Endothelial cell of umbilical vein (primary cell): ENCODE data around the gene TOMM5. TPM values are rescaled to one million over a fixed set of nuclear protein-coding genes. Genes with fewer than 3 reads are reported as not detected.

Source experiments
- BruUV-seq: library from RNA; stranded (reverse); fragments of 400-500 nt; replicated peaks from 2 replicates; lab custom pipeline; 2021; lab: Mats Ljungman, UMichigan
- CTCF ChIA-PET: fragments of 300-600, 350-600 bp; sonication (Branson Sonifier 250); formaldehyde crosslinking; loops from one replicate; lab custom pipeline; 2021; ENCODE audit warnings: antibody characterized with exemption, inconsistent platforms; lab: Charles Lee
- POLR2A ChIA-PET: fragments of 300-600, 350-600 bp; sonication (Branson Sonifier 250); formaldehyde crosslinking; loops from one replicate; lab custom pipeline; 2021; ENCODE audit warnings: antibody characterized with exemption, inconsistent platforms; lab: Charles Lee
- DNase-seq: peaks from one replicate; pipeline ENCODE4 v3.0.0-alpha.2; 2011; ENCODE audit warnings: low read depth, low spot score
- FAIRE-seq: peaks from 2 replicates; lab custom pipeline; 2011; peaks lifted over from hg19 to GRCh38; lab: Jason Lieb, UNC
- H2AFZ ChIP-seq: 2 replicates; pipeline ENCODE4 v1.6.0; 2012; ENCODE audit warnings: low read depth, low read length, control low read depth, inconsistent platforms
- H3K27ac ChIP-seq: 2 replicates; pipeline ENCODE4 v1.5.1; 2011; ENCODE audit warnings: low read depth, mild to moderate bottlenecking, control low read depth, low read length, moderate library complexity; ENCODE audit not compliant: insufficient read depth
- H3K27me3 ChIP-seq, 2 experiments: 2 replicates each; pipeline versions ENCODE4 v1.6.0 to v1.6.1; 2011; ENCODE audit warnings: low read length in 2 of 2, mixed read lengths in 1 of 2; ENCODE audit not compliant: control insufficient read depth in 2 of 2, insufficient read depth in 2 of 2
- H3K36me3 ChIP-seq, 2 experiments: 2 replicates in 1 of 2; 3 replicates in 1 of 2; pipeline ENCODE4 v1.5.1; 2011; ENCODE audit warnings: low read length in 2 of 2, mild to moderate bottlenecking in 1 of 2, moderate library complexity in 1 of 2; ENCODE audit not compliant: control insufficient read depth in 2 of 2, insufficient read depth in 2 of 2; ENCODE audit errors: extremely low read depth in 1 of 2
- H3K4me1 ChIP-seq: 3 replicates; pipeline ENCODE4 v1.5.1; 2011; ENCODE audit warnings: mild to moderate bottlenecking, low read length; ENCODE audit not compliant: control insufficient read depth, insufficient read depth; ENCODE audit errors: extremely low read depth
- H3K4me2 ChIP-seq: 2 replicates; pipeline ENCODE4 v1.6.1; 2011; ENCODE audit warnings: low read length, control low read depth, mixed read lengths; ENCODE audit not compliant: insufficient read depth
- H3K4me3 ChIP-seq, 3 experiments: fragments of 200-600 bp in 1 of 3; sonication (generic), shearing (Covaris generic) in 1 of 3; replicated peaks in 1 of 3; 2 replicates each; pipeline ENCODE4 v1.5.1; 2011 to 2016; ENCODE audit warnings: control low read depth in 3 of 3, low read length in 3 of 3, mild to moderate bottlenecking in 2 of 3, inconsistent platforms in 1 of 3, low read depth in 1 of 3, moderate library complexity in 1 of 3; ENCODE audit not compliant: insufficient read depth in 1 of 3
- H3K79me2 ChIP-seq: 2 replicates; pipeline ENCODE4 v1.6.0; 2012; ENCODE audit warnings: low read length, inconsistent platforms; ENCODE audit not compliant: control insufficient read depth, insufficient read depth
- H3K9ac ChIP-seq: replicated peaks from 2 replicates; pipeline ENCODE3; 2011; ENCODE audit warnings: low read length, control low read depth; ENCODE audit not compliant: insufficient read depth; ENCODE audit errors: extremely low read depth
- H3K9me1 ChIP-seq: replicated peaks from 3 replicates; pipeline ENCODE4 v1.6.0; 2011; ENCODE audit warnings: mild to moderate bottlenecking, low read length; ENCODE audit not compliant: control insufficient read depth, insufficient read depth; ENCODE audit errors: extremely low read depth
- H3K9me3 ChIP-seq: replicated peaks from 2 replicates; pipeline ENCODE4 v1.5.1; 2012; ENCODE audit warnings: low read length, inconsistent platforms; ENCODE audit not compliant: control insufficient read depth, insufficient read depth
- H4K20me1 ChIP-seq: replicated peaks from 2 replicates; pipeline ENCODE3; 2011; ENCODE audit warnings: mild to moderate bottlenecking, low read length; ENCODE audit not compliant: control insufficient read depth, insufficient read depth; ENCODE audit errors: extremely low read depth
- CTCF ChIP-seq, 2 donors: IDR thresholded peaks; 1 replicate in 1 of 2; 2 replicates in 1 of 2; pipeline ENCODE4 v1.5.1; 2011; ENCODE audit warnings: low read length in 2 of 2, mild to moderate bottlenecking in 2 of 2, moderate library complexity in 2 of 2, control low read depth in 1 of 2, inconsistent platforms in 1 of 2, low read depth in 1 of 2; ENCODE audit not compliant: insufficient read depth in 1 of 2; ENCODE audit errors: extremely low read depth in 1 of 2
- EZH2 ChIP-seq: IDR thresholded peaks from 2 replicates; pipeline ENCODE4 v1.6.1; 2012; ENCODE audit warnings: borderline replicate concordance, low read depth, mild to moderate bottlenecking, moderate library complexity, low read length, inconsistent platforms; ENCODE audit not compliant: severe bottlenecking
- FOS ChIP-seq: IDR thresholded peaks from 2 replicates; pipeline ENCODE4 v1.6.1; 2011; ENCODE audit warnings: mild to moderate bottlenecking, low read length, moderate library complexity, borderline replicate concordance; ENCODE audit not compliant: insufficient read depth
- GATA2 ChIP-seq: IDR thresholded peaks from 2 replicates; pipeline ENCODE4 v1.7.0; 2011; ENCODE audit warnings: low read depth, mild to moderate bottlenecking, moderate library complexity, mixed read lengths, low read length; ENCODE audit not compliant: insufficient read length, insufficient read depth
- JUN ChIP-seq: IDR thresholded peaks from 2 replicates; pipeline ENCODE4 v1.6.1; 2011; ENCODE audit warnings: borderline replicate concordance, low read depth; ENCODE audit not compliant: insufficient read length, insufficient read depth
- MAX ChIP-seq: IDR thresholded peaks from 2 replicates; pipeline ENCODE4 v1.6.1; 2011; ENCODE audit not compliant: insufficient read depth, insufficient read length
- MYC ChIP-seq: IDR thresholded peaks from one replicate; pipeline ENCODE4 v1.6.1; 2011; ENCODE audit warnings: mild to moderate bottlenecking, low read depth, low read length
- POLR2A ChIP-seq: IDR thresholded peaks from 2 replicates; pipeline ENCODE4 v1.6.1; 2012; ENCODE audit warnings: low read depth, mild to moderate bottlenecking, control low read depth, low read length
- POLR2AphosphoS5 ChIP-seq: IDR thresholded peaks from 2 replicates; pipeline ENCODE4 v1.6.1; 2012; ENCODE audit warnings: low read depth, mild to moderate bottlenecking, control low read depth, low read length, moderate library complexity; ENCODE audit not compliant: insufficient read depth
- dilution Hi-C: fragments of 300-500 bp; cut with MboI; formaldehyde crosslinking; loops from one replicate; pipeline ENCODE4 v1.15.0; 2019; ENCODE audit warnings: low sequenced_read_pairs; ENCODE audit not compliant: extremely low pct_ligation_motif_present
- intact Hi-C: fragments of 100-400 bp; cut with micrococcal nuclease; formaldehyde crosslinking; loops from one replicate; pipeline ENCODE4 v1.10.0; 2022
- polyA plus RNA-seq, 4 experiments: library from polyadenylated mRNA; depleted of rRNA in 3 of 4; stranded (reverse) in 3 of 4; unstranded in 1 of 4; fragments of >200 nt; gene quantifications; 2 replicates each; pipeline versions ENCODE4 v1.2.1 to v1.2.3, GENCODE V29; 2011 to 2012; ENCODE audit warnings: missing spikeins in 1 of 4
- total RNA-seq: library from RNA; stranded (reverse); gene quantifications from 2 replicates; pipeline ENCODE4 v1.2.3, GENCODE V29; 2021

TOMM5 gene
- total and polyA plus RNA-seq, 2 donors (not counting 3 experiments of a cell fraction or from before 2014, with no cell fraction given) = 122 to 147 TPM

- H3K9me3 ChIP-seq = no peaks in the 10 kb centered on the region
- H3K79me2 ChIP-seq = no peaks in the 10 kb centered on the region
- BruUV-seq = no TSS peak
- intact Hi-C loops (loop anchor here (10.0 kb wide), 1 partner anchor 85 kb away; no protein-coding TSS in a partner anchor), dilution Hi-C loops (no loop called here)
- H3K27ac ChIP-seq = no peak overlapping the region
- no peak for DNase-seq
- no peak overlapping the region for H2AFZ ChIP-seq
- H3K9ac ChIP-seq = no peak overlapping the region
- FAIRE-seq = no peak
- TF ChIP-seq POLR2A = no peak
- no peaks in the 10 kb centered on the region for H3K9me1 ChIP-seq
- H3K4me2 ChIP-seq = no peak overlapping the region
- peaks cover 15 to 27% of the 10 kb centered on the region in 2 experiments for H3K27me3 ChIP-seq
- no peak overlapping the region for H3K4me3 ChIP-seq
- no peaks in the 10 kb centered on the region for H4K20me1 ChIP-seq
- H3K4me1 ChIP-seq = no peaks in the 10 kb centered on the region
- CTCF ChIA-PET = interaction anchor here (2.9 kb wide), 1 partner anchor 13 kb away, joined by 8 read pairs; no protein-coding TSS in a partner anchor
- POLR2A ChIA-PET = no interaction called here
- no peaks in the 10 kb centered on the region for H3K36me3 ChIP-seq
Measured at GRCh38 chr9:37640246-37640645, 47.8 kb upstream of the TOMM5 start.

- Histone ChIP-seq H3K79me2 (no peaks in the 10 kb centered on the region), H2AFZ (no peak overlapping the region), H3K9me3 (no peaks in the 10 kb centered on the region), H3K36me3 (no peaks in the 10 kb centered on the region), H3K4me2 (no peak overlapping the region), H3K27ac (no peak overlapping the region), H3K4me3 (no peak overlapping the region), H3K9me1 (no peaks in the 10 kb centered on the region), H3K9ac (no peak overlapping the region), H3K4me1 (no peaks in the 10 kb centered on the region), H4K20me1 (no peaks in the 10 kb centered on the region), H3K27me3 (peaks cover 14 to 27% of the 10 kb centered on the region in 2 experiments)
- intact Hi-C loops (loop anchor here (10.0 kb wide), 1 partner anchor 85 kb away; no protein-coding TSS in a partner anchor), dilution Hi-C loops (no loop called here)
- no peak for DNase-seq
- CTCF ChIA-PET = interaction anchor here (2.9 kb wide), 1 partner anchor 12 kb away, joined by 8 read pairs; no protein-coding TSS in a partner anchor
- POLR2A ChIA-PET = no interaction called here
- TF ChIP-seq POLR2AphosphoS5 = no peak
- no peak for TF ChIP-seq POLR2A
- TF ChIP-seq JUN = no peak
- TF ChIP-seq CTCF (IDR thresholded peaks at IDR 0.05; ENCODE audit: extremely low read depth in 1 of 2, insufficient read depth in 1 of 2, low read depth in 1 of 2, low read length in 2 of 2) = no peak
- TF ChIP-seq FOS = no peak
- no peak for TF ChIP-seq GATA2
- no peak for TF ChIP-seq EZH2
- TF ChIP-seq MYC = no peak
- TF ChIP-seq MAX = no peak
- no TSS peak for BruUV-seq
- no peak for FAIRE-seq
Measured at GRCh38 chr9:37639841-37640240, 47.4 kb upstream of the TOMM5 start.
